ENCODE measurements around the gene RIPOR1.
A peak's percentile ranks its signal among the peaks of the same experiment; 100 is the strongest.

DNA sequence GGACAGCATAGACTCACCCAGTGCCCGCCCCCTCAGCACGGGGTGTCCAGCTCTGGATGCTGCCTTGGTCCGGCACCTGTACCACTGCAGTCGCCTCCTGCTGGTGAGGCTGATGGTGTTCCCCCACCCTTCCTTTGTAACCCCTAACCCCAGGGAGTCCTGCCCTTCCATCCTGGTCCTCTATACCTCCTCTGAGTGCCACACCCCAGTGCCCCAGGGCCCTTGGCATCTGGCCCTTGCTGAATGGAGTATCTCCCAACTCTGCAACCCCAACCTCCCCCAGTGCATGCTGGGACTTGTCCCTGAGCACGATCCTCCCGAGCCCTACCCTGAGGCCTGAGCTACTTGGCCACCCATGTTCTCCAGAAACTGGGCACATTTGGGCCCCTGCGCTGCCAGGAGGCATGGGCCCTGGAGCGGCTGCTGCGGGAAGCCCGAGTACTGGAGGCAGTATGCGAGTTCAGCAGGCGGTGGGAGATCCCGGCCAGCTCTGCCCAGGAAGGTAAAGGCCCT is 15.8 kb downstream of the RIPOR1 start:
- TF ChIP-seq, protein P1, sequence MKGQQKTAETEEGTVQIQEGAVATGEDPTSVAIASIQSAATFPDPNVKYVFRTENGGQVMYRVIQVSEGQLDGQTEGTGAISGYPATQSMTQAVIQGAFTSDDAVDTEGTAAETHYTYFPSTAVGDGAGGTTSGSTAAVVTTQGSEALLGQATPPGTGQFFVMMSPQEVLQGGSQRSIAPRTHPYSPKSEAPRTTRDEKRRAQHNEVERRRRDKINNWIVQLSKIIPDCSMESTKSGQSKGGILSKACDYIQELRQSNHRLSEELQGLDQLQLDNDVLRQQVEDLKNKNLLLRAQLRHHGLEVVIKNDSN (IDR thresholded peaks at IDR 0.05; ENCODE audit: borderline replicate concordance, low read depth) = no peak
- TF ChIP-seq GABPA (IDR thresholded peaks at IDR 0.05; ENCODE audit: low read depth) = no peak
- TF ChIP-seq, protein P2, sequence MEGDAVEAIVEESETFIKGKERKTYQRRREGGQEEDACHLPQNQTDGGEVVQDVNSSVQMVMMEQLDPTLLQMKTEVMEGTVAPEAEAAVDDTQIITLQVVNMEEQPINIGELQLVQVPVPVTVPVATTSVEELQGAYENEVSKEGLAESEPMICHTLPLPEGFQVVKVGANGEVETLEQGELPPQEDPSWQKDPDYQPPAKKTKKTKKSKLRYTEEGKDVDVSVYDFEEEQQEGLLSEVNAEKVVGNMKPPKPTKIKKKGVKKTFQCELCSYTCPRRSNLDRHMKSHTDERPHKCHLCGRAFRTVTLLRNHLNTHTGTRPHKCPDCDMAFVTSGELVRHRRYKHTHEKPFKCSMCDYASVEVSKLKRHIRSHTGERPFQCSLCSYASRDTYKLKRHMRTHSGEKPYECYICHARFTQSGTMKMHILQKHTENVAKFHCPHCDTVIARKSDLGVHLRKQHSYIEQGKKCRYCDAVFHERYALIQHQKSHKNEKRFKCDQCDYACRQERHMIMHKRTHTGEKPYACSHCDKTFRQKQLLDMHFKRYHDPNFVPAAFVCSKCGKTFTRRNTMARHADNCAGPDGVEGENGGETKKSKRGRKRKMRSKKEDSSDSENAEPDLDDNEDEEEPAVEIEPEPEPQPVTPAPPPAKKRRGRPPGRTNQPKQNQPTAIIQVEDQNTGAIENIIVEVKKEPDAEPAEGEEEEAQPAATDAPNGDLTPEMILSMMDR (IDR thresholded peaks at IDR 0.05) = peak; percentile 25; the same call in 1 of the 2 replicates
- TF ChIP-seq SMC3 (IDR thresholded peaks at IDR 0.05; ENCODE audit: low read depth, low read length) = no peak
- TF ChIP-seq EP300 (IDR thresholded peaks at IDR 0.05; ENCODE audit: borderline replicate concordance in 1 of 2, low read depth in 1 of 2, low read length in 1 of 2) = no peak

All from SK-N-SH (cell line).